T-helper 1 cell treated with Interleukin-12 subunit alpha and Interleukin-12 subunit beta and Interleukin-4 antibody, amounts not matched to agents 30 μg/mL and 1 μg/mL, for 36 hours (primary cell): ENCODE data around the gene HMSD.
"Not testable (repeated sequence)": the region's sequence is repeated elsewhere in the genome, so short reads cannot be mapped to it uniquely, and the experiment has no call there.

Experiments used
- H3K27ac Mint-ChIP-seq: one replicate; pipeline ENCODE4 v1.8.0; 2021; ENCODE audit warnings: mild to moderate bottlenecking, mixed read lengths
- H3K27me3 Mint-ChIP-seq: one replicate; pipeline ENCODE4 v1.8.0; 2021; ENCODE audit warnings: low read depth, mixed read lengths
- H3K36me3 Mint-ChIP-seq: one replicate; pipeline ENCODE4 v1.8.0; 2021; ENCODE audit warnings: low read depth, mixed read lengths
- H3K4me1 Mint-ChIP-seq: one replicate; pipeline ENCODE4 v1.8.0; 2021; ENCODE audit warnings: low read depth, mixed read lengths
- H3K4me3 Mint-ChIP-seq: one replicate; pipeline ENCODE4 v1.8.0; 2021; ENCODE audit warnings: mild to moderate bottlenecking, moderate library complexity, mixed read lengths
- H3K9me3 Mint-ChIP-seq: one replicate; pipeline ENCODE4 v1.8.0; 2021; ENCODE audit warnings: mixed read lengths

Gene HMSD

DNA sequence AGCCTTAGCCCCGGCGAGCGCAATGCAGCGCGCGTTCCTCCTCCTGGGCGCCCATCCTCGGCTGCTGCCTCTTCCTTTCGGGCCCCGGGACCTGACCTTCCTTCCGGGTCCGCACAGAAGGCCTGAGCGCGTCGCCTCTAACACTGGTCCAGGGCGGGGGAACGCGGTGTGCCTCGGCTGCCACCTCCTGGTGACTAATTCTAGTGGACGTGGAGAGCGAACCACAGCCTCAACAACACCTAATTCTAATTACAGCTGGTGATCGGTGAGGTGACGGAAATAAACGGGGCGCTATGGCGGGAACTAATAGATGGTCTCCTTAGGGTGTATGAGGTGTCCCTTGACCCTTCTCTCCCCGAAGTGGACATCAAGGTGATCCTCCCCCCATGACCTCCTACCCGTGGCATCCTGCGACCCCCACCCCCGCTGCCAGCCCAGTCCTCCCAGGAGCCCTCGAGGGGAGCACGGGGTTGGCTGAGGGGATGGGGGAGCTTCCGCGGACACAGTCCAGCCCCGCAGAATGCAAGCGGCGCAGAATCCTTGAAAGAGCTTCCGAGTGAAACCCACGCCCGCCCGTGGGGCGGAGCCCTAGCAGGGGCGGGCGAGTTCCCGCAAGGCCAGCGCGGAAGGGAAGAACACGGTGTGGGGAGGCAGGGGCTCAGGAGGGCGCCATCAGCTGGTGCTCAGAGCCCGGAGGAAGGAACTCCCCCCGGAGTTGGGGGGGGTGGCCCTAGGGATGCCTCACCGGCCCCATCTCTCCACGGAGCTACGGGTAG is 12.8 kb upstream of the HMSD start:
- no peaks in the 10 kb centered on the region for H3K9me3 Mint-ChIP-seq

DNA sequence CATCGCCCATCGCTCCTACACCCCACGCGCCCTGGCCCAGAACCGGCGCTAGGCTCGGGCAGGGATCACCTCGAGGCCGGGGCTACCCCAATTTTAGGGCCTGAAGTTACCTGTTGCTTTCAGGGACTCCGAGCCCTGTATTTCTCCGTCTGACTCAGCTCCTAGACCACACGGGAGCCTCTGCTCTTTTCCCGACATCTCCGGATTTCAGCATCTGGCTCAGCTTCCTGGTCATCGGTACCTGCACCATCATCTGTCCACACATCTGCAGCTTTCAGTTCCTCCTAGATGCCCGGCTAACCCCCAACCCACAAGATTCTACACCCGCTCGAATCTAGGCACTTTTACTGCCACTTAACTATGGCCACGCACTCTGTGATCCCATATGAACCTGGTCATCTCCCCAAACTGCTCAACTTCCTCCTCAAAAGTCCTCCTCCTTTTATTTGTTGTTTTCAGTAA is 12.1 kb upstream of the HMSD start:
- H3K9me3 Mint-ChIP-seq, result no peaks in the 10 kb centered on the region
- peaks cover 31% of the 10 kb centered on the region for H3K27me3 Mint-ChIP-seq
- H3K4me3 Mint-ChIP-seq, result no peak overlapping the region
- H3K4me1 Mint-ChIP-seq, result peaks cover 2% of the 10 kb centered on the region
- no peak overlapping the region for H3K27ac Mint-ChIP-seq
- H3K36me3 Mint-ChIP-seq, result no peaks in the 10 kb centered on the region

More for the DNA sequence above, 12.8 kb upstream of the HMSD start:
- H3K36me3 Mint-ChIP-seq, result no peaks in the 10 kb centered on the region
- H3K4me3 Mint-ChIP-seq, result peak overlapping the region; percentile 78
- H3K27me3 Mint-ChIP-seq, result peaks cover 28% of the 10 kb centered on the region
- H3K4me1 Mint-ChIP-seq, result peaks cover 2% of the 10 kb centered on the region
- H3K27ac Mint-ChIP-seq, result no peak overlapping the region

DNA sequence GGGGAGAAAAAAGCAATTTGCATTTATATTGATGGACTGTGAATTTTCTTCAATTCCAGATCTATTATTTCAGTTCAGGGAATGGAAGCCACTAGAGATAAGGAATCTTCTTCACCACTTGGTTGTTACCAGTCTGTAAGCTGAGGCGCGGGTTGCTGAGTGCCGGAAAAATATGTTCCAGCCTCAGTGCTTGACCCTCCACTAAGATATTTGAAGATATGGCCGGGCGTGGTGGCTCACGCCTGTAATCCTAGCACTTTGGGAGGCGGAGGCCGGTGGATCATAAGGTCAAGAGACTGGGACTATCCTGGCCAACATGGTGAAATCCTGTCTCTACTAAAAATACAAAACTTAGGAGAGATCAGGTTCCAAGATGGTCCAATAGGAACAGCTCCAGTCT is 9.1 kb upstream of the HMSD start:
- Mint-ChIP-seq H3K36me3 (no peaks in the 10 kb centered on the region), H3K4me3 (no peak overlapping the region), H3K27me3 (peaks cover 39% of the 10 kb centered on the region), H3K9me3 (peaks cover 7% of the 10 kb centered on the region), H3K27ac (no peak overlapping the region), H3K4me1 (peaks cover 2% of the 10 kb centered on the region)

DNA sequence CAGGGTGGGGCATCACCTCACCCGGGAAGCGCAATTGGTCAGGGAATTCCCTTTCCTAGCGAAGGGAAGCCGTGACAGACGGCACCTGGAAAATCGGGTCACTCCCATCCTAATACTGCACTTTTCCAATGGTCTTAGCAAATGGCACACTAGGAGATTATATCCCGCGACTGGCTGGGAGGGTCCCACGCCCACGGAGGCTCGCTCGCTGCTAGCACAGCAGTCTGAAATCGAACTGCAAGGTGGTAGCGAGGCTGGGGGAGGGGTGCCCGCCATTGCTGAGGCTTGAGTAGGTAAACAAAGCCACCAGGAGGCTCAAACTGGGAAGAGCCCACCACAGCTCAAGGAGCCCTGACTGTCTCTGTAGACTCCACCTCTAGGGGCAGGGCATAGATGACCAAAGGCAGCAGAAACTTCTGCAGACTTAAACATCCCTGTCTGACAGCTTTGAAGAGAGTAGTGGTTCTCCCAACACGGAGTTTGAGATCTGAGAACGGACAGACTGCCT is 8.5 kb upstream of the HMSD start:
- peaks cover 38% of the 10 kb centered on the region for H3K27me3 Mint-ChIP-seq
- H3K4me3 Mint-ChIP-seq, H3K27ac Mint-ChIP-seq, H3K9me3 Mint-ChIP-seq, H3K36me3 Mint-ChIP-seq, H3K4me1 Mint-ChIP-seq: not testable (repeated sequence)

DNA sequence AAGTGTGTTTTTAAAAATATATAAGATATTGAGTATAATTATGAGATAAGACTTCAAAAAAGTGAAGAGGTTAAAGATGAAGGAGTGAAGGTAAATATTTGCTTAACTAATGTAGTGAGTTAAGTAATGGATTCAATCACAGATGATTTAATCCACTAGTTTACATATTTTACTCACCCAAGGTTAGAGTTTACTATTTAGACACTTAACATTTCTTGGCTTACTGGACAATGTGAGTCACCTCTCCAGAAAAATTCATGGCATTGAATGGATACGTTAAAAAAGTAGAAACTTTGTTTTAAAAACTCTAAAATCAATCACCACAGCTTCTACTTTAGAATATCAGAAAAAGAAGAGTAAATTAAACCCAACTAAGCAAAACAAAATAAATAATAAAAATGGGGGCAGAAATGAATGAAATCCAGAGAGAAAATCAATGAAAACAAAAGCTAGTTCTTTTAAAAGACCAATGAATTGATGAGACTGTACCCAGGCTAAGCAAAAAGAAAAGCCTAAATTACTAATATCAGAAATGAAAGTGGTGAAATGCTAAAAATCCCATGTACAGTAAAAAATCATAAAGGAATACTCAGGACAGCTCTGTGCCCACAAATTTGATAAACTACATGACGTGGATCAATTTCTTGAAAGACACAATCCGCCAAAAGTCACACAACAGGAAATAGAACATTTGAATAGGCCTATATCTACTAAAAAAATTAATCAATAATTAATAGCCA is 1.9 kb upstream of the HMSD start:
- Mint-ChIP-seq H3K36me3 (peaks cover 8% of the 10 kb centered on the region), H3K27ac (no peak overlapping the region), H3K27me3 (peaks cover 35% of the 10 kb centered on the region), H3K4me3 (no peak overlapping the region), H3K4me1 (peaks cover 35% of the 10 kb centered on the region), H3K9me3 (peaks cover 11% of the 10 kb centered on the region)

DNA sequence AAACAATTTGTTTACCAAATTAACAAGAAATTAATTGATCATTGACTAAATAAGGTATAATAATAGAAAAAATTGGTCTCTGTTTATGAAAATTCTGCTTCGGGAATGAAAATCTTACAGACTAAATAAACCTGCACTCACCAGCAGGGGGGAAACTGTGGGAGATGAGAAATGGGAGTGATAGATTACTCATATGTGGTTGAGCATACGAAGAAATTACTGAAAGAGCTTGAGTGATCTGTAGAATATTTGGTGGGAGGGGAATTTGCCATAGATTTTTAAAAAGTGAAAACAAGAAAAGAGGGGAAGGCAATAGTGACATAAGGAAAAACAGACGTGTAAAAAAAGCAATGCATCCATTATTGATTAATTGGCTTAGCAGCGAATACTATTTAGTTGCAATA is 2.2 kb downstream of the HMSD start:
- Mint-ChIP-seq H3K9me3 (peaks cover 4% of the 10 kb centered on the region), H3K27me3 (no peaks in the 10 kb centered on the region), H3K36me3 (peaks cover 23% of the 10 kb centered on the region), H3K4me3 (peak overlapping the region; percentile 29), H3K4me1 (peaks cover 41% of the 10 kb centered on the region), H3K27ac (peak overlapping the region; percentile 36)

DNA sequence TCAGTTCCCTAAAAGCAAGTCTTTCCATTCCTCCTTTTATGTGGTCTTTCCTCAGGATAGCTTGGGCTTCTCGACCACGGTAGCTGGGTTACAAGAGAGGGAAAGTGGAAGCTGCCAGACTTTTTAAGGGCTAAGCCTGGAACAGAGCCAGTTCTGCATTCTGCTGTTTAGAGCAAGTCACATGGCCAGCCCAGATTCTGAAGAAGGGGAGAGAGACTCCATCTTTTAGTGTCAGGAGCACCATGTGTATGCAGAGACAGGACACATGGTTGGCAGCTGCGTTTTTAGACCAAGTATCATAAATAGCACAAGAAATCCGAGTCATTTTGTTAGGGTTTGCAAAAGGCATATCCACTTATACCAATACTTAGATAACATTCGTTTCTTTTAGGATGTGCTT is 4.7 kb downstream of the HMSD start:
- Mint-ChIP-seq H3K36me3 (peaks cover 31% of the 10 kb centered on the region), H3K27me3 (no peaks in the 10 kb centered on the region), H3K9me3 (peaks cover 4% of the 10 kb centered on the region), H3K4me3 (no peak overlapping the region), H3K4me1 (peaks cover 30% of the 10 kb centered on the region), H3K27ac (no peak overlapping the region)

DNA sequence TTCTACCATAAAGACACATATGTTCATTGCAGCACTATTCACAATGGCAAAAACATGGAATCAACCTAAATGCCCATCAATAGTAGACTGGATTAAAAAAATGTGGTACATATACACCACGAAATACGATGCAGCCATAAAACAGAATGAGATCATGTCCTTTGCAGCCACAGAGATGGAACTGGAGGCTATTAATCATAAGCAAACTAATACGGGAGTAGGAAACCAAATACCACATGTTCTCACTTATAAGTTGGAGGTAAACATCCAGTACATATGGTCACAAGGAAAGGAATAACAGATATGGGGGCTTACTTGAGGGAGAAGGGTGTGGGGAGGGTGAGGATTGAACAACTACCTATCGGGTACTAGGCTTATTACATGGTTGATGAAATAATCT is 7.7 kb downstream of the HMSD start:
- H3K4me1 Mint-ChIP-seq, result peaks cover 7% of the 10 kb centered on the region
- H3K36me3 Mint-ChIP-seq, result peaks cover 26% of the 10 kb centered on the region
- no peaks in the 10 kb centered on the region for H3K9me3 Mint-ChIP-seq
- H3K27me3 Mint-ChIP-seq, result no peaks in the 10 kb centered on the region
- no peak overlapping the region for H3K27ac Mint-ChIP-seq
- no peak overlapping the region for H3K4me3 Mint-ChIP-seq

DNA sequence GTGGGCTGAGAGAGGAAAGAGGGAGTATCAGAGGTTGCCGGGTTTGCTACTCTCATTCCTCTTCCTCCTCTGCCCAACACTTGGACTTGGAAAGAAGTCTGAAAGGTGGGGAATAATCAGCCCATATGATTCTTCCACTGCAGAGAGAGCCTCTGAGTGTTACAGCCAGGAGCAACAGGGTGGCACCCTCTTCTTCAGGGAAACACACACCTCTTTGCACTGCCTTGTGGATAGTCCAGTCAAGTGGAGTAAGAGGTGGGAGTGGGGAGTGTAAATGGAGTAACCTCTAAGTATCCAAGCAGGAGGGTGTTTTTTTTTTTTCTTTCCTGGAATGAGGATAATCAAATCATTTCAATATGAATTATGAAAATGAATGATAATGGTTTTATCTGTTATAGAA is 11.8 kb downstream of the HMSD start:
- Mint-ChIP-seq H3K27me3 (no peaks in the 10 kb centered on the region), H3K27ac (no peak overlapping the region), H3K4me3 (no peak overlapping the region), H3K36me3 (peaks cover 10% of the 10 kb centered on the region), H3K4me1 (peaks cover 8% of the 10 kb centered on the region), H3K9me3 (no peaks in the 10 kb centered on the region)

DNA sequence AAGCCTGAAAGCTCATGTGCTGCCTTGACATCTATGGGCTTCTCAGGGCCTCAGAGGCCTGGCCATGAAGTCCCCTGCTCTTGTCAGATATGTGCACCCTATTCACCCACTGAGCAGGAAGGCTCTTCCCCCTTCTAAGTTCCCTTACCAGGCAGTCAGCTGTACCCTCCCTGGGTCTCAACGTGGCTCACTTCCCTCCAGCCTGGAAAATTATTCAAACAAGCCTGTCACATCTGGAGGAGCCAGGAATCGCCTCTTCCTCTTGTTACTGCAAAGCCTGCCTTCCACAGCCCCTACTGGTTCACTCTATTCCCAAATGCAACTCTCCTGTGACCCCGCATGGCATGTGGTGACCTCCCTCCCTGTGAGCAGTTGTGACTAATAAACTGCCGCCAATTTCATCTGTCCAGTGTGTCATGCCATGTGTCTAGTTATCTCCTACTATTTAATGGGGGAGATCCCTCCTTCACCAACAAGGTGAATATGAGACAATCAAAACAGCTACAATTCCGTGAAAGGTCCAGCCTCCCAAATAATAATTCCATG is 12.4 kb downstream of the HMSD start:
- no peak overlapping the region for H3K27ac Mint-ChIP-seq
- H3K4me1 Mint-ChIP-seq, result peaks cover 8% of the 10 kb centered on the region
- peaks cover 9% of the 10 kb centered on the region for H3K36me3 Mint-ChIP-seq
- no peak overlapping the region for H3K4me3 Mint-ChIP-seq
- H3K9me3 Mint-ChIP-seq, result no peaks in the 10 kb centered on the region
- no peaks in the 10 kb centered on the region for H3K27me3 Mint-ChIP-seq

DNA sequence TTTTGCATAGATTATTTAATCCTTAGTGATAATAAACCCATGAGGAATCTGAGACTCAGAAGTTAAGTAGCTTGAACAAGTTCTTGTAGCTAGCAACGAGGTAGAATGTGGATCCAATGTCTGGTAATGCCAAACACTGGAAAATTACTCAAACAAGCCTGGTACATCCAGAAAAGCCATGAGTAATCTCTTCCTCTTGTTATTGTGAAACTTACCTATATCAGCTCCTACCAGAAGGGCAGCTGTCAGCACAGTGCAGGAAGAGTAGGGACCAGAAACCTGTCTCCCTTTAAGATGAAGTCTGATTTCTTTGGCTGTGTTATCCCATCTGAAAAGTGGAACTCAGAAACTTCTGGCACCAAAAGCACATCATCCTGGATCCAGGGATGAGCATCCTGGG is 13.0 kb downstream of the HMSD start:
- H3K27ac Mint-ChIP-seq, result no peak overlapping the region
- peaks cover 8% of the 10 kb centered on the region for H3K4me1 Mint-ChIP-seq
- H3K9me3 Mint-ChIP-seq, result no peaks in the 10 kb centered on the region
- H3K36me3 Mint-ChIP-seq, result peaks cover 6% of the 10 kb centered on the region
- H3K27me3 Mint-ChIP-seq, result no peaks in the 10 kb centered on the region
- H3K4me3 Mint-ChIP-seq, result no peak overlapping the region

DNA sequence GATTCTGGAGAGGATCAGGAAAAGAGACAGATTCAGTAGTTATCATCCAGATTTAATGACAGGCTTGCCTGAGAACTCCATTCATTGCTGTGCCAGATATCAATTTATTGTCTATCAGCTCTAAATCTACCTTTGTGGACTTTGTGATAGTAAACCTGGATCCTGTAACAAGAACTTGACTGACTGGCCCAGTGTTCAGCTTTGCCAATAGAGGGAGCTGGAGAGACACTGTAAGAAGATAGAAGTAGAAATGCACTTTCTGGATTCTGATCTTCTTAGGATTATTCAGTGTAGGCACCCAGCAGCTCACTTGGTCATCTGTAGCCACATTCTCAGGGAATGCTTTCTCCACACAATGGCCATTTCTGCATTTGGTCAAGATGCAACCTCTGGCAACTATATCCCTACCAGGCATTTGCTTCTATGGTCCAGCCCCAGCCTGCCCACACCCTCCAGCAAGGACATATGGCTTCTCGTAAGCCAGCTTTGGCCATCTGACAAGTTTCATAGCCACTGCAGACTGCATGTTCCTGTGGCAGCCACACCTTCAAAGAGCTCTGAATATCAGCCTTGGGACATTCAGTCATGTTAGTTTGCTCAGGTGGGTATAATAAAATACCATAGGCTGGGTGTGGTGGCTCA is 14.6 kb downstream of the HMSD start:
- peaks cover 4% of the 10 kb centered on the region for H3K36me3 Mint-ChIP-seq
- H3K4me3 Mint-ChIP-seq, result no peak overlapping the region
- no peak overlapping the region for H3K27ac Mint-ChIP-seq
- H3K9me3 Mint-ChIP-seq, result no peaks in the 10 kb centered on the region
- H3K4me1 Mint-ChIP-seq, result peaks cover 8% of the 10 kb centered on the region
- H3K27me3 Mint-ChIP-seq, result no peaks in the 10 kb centered on the region

DNA sequence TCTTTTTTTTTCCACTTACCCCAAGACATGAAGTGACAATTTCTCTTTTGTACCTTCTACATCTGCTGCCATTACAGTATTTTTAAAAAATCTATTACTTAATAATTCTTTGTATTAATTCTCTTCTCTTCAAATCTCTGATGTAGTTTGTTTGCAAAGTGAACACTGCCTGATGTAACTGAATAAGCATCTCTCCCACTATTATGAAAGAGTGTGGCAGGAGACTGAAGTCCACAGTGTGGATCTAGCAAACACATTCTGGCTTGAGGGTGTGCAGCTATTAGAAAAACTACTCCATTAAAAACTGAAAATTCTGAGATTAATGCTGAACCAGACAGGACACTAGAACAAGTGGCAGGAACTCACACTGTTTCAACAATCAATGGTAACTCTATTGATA is 15.8 kb downstream of the HMSD start:
- H3K27ac Mint-ChIP-seq, result no peak overlapping the region
- peaks cover 6% of the 10 kb centered on the region for H3K36me3 Mint-ChIP-seq
- H3K27me3 Mint-ChIP-seq, result no peaks in the 10 kb centered on the region
- H3K4me1 Mint-ChIP-seq, result peaks cover 19% of the 10 kb centered on the region
- no peak overlapping the region for H3K4me3 Mint-ChIP-seq
- no peaks in the 10 kb centered on the region for H3K9me3 Mint-ChIP-seq

DNA sequence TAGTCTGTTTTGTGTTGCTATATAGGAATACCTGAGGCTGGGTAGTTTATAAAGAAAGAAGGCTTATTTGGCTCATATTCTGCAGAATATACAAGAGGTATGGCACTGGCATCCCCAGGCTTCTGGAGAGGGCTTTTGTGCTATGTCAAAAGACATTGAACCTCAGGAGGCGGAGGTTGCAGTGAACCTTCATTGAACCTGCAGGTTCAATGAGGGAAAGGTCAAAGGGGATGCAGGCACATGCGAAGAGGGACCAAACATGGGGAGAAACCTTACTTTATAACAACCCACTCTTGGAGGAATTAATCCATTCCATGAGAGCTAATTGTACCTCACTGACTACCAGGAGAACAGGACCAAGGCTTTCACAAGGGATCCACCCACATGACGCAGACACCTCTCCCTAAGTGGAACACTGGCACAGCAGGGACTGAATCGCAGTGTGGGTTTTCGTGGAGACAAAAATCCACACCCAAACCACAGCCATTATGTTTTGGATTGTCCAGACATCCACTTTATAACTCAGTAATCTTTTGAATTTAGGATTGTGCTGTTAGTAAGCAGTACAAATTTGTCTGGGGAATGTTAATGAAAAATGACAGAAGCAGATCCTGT is 16.7 kb downstream of the HMSD start:
- H3K27ac Mint-ChIP-seq, result no peak overlapping the region

More for the DNA sequence above, 16.7 kb downstream of the HMSD start:
- Mint-ChIP-seq H3K4me3 (no peak overlapping the region), H3K27me3 (no peaks in the 10 kb centered on the region), H3K4me1 (peaks cover 22% of the 10 kb centered on the region), H3K36me3 (peaks cover 6% of the 10 kb centered on the region), H3K9me3 (no peaks in the 10 kb centered on the region)
